ENCODE data around the gene ANGPTL4. TPM values are rescaled to one million over a fixed set of nuclear protein-coding genes. Genes with fewer than 3 reads are reported as not detected.

ANGPTL4 gene
- total and polyA plus RNA-seq, 2 of the 13 experiments (the other 11 are each of a cell fraction or from before 2014, with no cell fraction given): 0.80 to 21.7 TPM

- TF ChIP-seq ZBTB14 (CRISPR knock-in tag; IDR thresholded peaks at IDR 0.05) (no peak), PITX1 (CRISPR knock-in tag; IDR thresholded peaks at IDR 0.05) (no peak), ZNF749 (CRISPR knock-in tag; IDR thresholded peaks at IDR 0.05; ENCODE audit: borderline replicate concordance) (peak; percentile 77; the same call in 1 of the 2 replicates), SATB2 (CRISPR knock-in tag; IDR thresholded peaks at IDR 0.05) (0 out of 2 replicates have a peak, but pooled peaks have one; percentile 13), HNRNPL (IDR thresholded peaks at IDR 0.05; ENCODE audit: low read depth, low read length) (0 out of 2 replicates have a peak, but pooled peaks have one; percentile 45), KAT8 (CRISPR knock-in tag; IDR thresholded peaks at IDR 0.05) (peak; percentile 46), SMAD9 (CRISPR knock-in tag; IDR thresholded peaks at IDR 0.05) (no peak), PHF8 (CRISPR knock-in tag; IDR thresholded peaks at IDR 0.05) (peak; percentile 64), RBM39 (IDR thresholded peaks at IDR 0.05; ENCODE audit: low read depth, low read length, poor library complexity, severe bottlenecking) (peak; percentile 74), ZNF558 (CRISPR knock-in tag; IDR thresholded peaks at IDR 0.05; ENCODE audit: borderline replicate concordance) (0 out of 2 replicates have a peak, but pooled peaks have one; percentile 49), SNAI1 (CRISPR knock-in tag; IDR thresholded peaks at IDR 0.05; ENCODE audit: borderline replicate concordance) (no peak), GATAD2A (CRISPR knock-in tag; IDR thresholded peaks at IDR 0.05) (peak; percentile 69; the same call in 1 of the 2 replicates), ZNF484 (CRISPR knock-in tag; IDR thresholded peaks at IDR 0.05; ENCODE audit: borderline replicate concordance, low read depth) (no peak), TEAD3 (CRISPR knock-in tag; optimal IDR thresholded peaks at IDR 0.05; ENCODE audit: borderline replicate concordance) (peak; percentile 93), ATF1 (CRISPR knock-in tag; IDR thresholded peaks at IDR 0.05) (peak; percentile 97), ZFP91 (CRISPR knock-in tag; IDR thresholded peaks at IDR 0.05; ENCODE audit: borderline replicate concordance) (0 out of 2 replicates have a peak, but pooled peaks have one; percentile 18)
- TF ChIP-seq, protein P1, sequence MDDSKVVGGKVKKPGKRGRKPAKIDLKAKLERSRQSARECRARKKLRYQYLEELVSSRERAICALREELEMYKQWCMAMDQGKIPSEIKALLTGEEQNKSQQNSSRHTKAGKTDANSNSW (CRISPR knock-in tag; IDR thresholded peaks at IDR 0.05; ENCODE audit: borderline replicate concordance): peak; percentile 45; the same call in 1 of the 2 replicates
- TF ChIP-seq, protein P2, sequence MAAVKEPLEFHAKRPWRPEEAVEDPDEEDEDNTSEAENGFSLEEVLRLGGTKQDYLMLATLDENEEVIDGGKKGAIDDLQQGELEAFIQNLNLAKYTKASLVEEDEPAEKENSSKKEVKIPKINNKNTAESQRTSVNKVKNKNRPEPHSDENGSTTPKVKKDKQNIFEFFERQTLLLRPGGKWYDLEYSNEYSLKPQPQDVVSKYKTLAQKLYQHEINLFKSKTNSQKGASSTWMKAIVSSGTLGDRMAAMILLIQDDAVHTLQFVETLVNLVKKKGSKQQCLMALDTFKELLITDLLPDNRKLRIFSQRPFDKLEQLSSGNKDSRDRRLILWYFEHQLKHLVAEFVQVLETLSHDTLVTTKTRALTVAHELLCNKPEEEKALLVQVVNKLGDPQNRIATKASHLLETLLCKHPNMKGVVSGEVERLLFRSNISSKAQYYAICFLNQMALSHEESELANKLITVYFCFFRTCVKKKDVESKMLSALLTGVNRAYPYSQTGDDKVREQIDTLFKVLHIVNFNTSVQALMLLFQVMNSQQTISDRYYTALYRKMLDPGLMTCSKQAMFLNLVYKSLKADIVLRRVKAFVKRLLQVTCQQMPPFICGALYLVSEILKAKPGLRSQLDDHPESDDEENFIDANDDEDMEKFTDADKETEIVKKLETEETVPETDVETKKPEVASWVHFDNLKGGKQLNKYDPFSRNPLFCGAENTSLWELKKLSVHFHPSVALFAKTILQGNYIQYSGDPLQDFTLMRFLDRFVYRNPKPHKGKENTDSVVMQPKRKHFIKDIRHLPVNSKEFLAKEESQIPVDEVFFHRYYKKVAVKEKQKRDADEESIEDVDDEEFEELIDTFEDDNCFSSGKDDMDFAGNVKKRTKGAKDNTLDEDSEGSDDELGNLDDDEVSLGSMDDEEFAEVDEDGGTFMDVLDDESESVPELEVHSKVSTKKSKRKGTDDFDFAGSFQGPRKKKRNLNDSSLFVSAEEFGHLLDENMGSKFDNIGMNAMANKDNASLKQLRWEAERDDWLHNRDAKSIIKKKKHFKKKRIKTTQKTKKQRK (IDR thresholded peaks at IDR 0.05; ENCODE audit: low read length): peak; percentile 87
- TF ChIP-seq, protein P3, sequence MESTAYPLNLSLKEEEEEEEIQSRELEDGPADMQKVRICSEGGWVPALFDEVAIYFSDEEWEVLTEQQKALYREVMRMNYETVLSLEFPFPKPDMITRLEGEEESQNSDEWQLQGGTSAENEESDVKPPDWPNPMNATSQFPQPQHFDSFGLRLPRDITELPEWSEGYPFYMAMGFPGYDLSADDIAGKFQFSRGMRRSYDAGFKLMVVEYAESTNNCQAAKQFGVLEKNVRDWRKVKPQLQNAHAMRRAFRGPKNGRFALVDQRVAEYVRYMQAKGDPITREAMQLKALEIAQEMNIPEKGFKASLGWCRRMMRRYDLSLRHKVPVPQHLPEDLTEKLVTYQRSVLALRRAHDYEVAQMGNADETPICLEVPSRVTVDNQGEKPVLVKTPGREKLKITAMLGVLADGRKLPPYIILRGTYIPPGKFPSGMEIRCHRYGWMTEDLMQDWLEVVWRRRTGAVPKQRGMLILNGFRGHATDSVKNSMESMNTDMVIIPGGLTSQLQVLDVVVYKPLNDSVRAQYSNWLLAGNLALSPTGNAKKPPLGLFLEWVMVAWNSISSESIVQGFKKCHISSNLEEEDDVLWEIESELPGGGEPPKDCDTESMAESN (CRISPR knock-in tag; conservative IDR thresholded peaks at IDR 0.05): 0 out of 2 replicates have a peak, but pooled peaks have one; percentile 39
Measured at GRCh38 chr19:8389891-8390616, 26.1 kb downstream of the ANGPTL4 start, which contains the start of gene RAB11B (continued).
